ENCODE measurements around the gene SLC35A2. TPM values are rescaled to one million over a fixed set of nuclear protein-coding genes. Genes with fewer than 3 reads are reported as not detected.

SLC35A2 gene
- total RNA-seq, 2 donors from 2014 or later = 29.7 to 39.0 TPM

DNA sequence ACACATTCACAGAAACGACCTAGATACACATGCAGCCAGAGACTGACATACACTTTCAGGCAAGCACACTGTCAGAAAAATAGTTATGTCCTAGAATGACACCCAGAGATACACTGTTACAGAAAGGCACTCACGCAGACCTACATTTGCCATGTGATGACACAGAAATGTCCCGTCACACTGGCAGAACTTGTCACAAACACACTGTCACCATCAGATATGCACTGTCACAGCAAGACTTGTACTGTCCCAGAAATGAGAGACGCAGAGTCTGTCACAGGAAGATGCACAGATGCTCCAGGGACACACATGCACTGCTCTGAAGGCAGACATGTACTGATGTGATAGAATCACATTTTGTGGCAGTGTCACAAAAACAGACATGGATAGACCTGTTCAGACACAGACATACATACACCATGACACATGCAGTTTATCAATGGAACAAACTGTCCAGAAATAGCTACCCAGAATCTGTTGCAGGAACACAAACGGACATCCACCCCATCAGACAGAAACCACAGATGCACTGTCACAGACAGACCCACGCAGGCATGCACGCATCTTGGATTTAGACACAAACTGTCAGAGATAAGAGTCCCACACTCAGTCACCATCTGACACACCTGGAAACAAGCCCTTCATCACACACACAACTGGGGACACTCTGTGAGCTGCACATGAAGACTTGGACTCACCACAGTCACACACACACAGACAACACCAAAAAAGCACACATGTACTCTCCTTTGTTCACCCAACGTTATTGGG, 8.7 kb upstream of the SLC35A2 start:
- WGBS = 50% methylated on average over 8 of the region's 8 CpGs
- DNase-seq (ENCODE audit: low spot score) = no peak
- intact Hi-C loops (cut with DNase I) = loop anchor here (10.0 kb wide), 1 partner anchor 125 kb away; the partner anchor contains the start of gene TFE3
- H3K27ac ChIP-seq = peak overlapping the region; percentile 71 to 84
- no peaks in the 10 kb centered on the region for H3K27me3 ChIP-seq (replicated peaks; ENCODE audit: insufficient read depth)
- TF ChIP-seq, protein P1, sequence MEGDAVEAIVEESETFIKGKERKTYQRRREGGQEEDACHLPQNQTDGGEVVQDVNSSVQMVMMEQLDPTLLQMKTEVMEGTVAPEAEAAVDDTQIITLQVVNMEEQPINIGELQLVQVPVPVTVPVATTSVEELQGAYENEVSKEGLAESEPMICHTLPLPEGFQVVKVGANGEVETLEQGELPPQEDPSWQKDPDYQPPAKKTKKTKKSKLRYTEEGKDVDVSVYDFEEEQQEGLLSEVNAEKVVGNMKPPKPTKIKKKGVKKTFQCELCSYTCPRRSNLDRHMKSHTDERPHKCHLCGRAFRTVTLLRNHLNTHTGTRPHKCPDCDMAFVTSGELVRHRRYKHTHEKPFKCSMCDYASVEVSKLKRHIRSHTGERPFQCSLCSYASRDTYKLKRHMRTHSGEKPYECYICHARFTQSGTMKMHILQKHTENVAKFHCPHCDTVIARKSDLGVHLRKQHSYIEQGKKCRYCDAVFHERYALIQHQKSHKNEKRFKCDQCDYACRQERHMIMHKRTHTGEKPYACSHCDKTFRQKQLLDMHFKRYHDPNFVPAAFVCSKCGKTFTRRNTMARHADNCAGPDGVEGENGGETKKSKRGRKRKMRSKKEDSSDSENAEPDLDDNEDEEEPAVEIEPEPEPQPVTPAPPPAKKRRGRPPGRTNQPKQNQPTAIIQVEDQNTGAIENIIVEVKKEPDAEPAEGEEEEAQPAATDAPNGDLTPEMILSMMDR (IDR thresholded peaks at IDR 0.05) = no peak
- no peak for TF ChIP-seq POLR2AphosphoS5 (IDR thresholded peaks at IDR 0.05)
- TF ChIP-seq POLR2A (IDR thresholded peaks at IDR 0.05) = no peak
- H3K4me3 ChIP-seq = no peak overlapping the region
- no peaks in the 10 kb centered on the region for H3K4me1 ChIP-seq (replicated peaks)
- H3K36me3 ChIP-seq = no peaks in the 10 kb centered on the region
- H3K9me3 ChIP-seq = no peaks in the 10 kb centered on the region

DNA sequence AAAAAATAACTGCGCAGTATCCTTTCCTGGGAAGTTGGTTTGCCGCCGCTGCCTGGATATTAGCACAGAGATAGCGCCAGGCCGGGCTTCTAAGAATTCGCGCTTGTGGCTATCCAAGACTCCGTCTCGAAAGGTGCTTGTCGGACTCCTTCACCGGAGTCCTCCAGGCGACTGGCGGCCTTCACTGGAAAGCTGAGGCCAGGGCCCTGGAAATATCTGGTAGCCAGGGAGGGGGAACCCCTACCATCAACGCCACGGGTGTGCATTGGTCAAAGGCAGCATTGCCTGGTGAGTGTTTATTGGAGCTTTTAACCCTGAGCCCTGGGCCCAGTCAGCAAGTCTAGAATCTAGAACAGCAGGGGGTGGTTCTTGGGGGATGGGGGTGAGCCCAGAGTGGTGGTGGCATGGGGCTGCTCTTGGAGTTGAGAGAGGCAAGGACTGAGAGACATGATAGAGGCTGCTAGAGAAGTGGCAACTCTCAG, 8.0 kb upstream of the SLC35A2 start:
- Histone ChIP-seq H3K27me3 (replicated peaks; ENCODE audit: insufficient read depth) (no peaks in the 10 kb centered on the region), H3K4me3 (peak overlapping the region; percentile 53 to 57), H3K4me1 (replicated peaks) (no peaks in the 10 kb centered on the region), H3K9me3 (no peaks in the 10 kb centered on the region), H3K36me3 (no peaks in the 10 kb centered on the region), H3K27ac (peak overlapping the region; percentile 71 to 84)
- TF ChIP-seq POLR2AphosphoS5 (IDR thresholded peaks at IDR 0.05) (no peak), POLR2A (IDR thresholded peaks at IDR 0.05) (no peak)
- TF ChIP-seq, protein P1 (IDR thresholded peaks at IDR 0.05) = no peak
- 6% methylated on average over 13 of the region's 15 CpGs for WGBS
- no peak for DNase-seq (ENCODE audit: low spot score)
- intact Hi-C loops (cut with DNase I) = loop anchor here (10.0 kb wide), 1 partner anchor 125 kb away; the partner anchor contains the start of gene TFE3

DNA sequence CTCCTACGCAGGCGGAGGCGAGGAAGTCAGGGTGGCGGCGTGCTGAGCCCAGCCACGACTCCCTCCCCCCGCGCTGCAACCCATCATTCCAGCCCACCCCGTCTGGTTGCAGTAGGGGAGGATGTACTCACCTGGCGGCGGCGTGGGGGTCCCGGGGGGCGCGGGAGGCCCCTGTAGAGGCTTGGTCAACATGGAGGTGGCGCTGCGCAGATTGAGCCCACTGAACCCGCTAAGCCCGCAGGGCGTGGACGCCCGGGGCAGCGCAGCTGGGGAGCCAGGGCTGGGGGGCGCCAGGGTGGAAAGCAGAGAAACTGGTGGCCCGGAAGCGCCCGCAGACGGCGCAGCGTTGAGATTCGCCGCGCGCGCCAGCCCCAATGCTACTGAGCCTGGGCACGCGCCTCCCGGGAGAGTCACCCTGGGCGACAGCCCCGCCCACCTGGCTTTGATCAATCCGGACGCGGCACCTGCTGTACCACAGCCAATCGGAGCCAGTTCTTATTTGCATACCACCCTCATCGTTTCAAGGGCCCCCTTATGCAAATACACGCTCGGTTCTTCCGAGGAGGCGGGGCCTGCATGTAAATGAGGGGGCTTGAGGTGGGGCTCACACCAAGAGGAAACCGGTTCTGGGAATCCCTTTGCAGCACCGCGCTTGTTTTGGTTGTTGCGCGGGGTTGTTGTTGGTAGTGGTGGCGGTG, 7.3 kb upstream of the SLC35A2 start, which contains the start of gene PIM2:
Gene PIM2 (minus strand): TSS at position 382 of the 698 bp plus-strand sequence. CDS start 190 bp downstream, at position 192.
- TF ChIP-seq, protein P1 (IDR thresholded peaks at IDR 0.05) = peak in 1 of 4 experiments; percentile 8
- TF ChIP-seq POLR2A (IDR thresholded peaks at IDR 0.05) = peak; percentile 96
- peak; percentile 94 for TF ChIP-seq POLR2AphosphoS5 (IDR thresholded peaks at IDR 0.05)
- DNase-seq (ENCODE audit: low spot score) = peak; percentile 93
- WGBS = 0% methylated on average over 12 of the region's 55 CpGs
- Histone ChIP-seq H3K4me1 (replicated peaks) (no peaks in the 10 kb centered on the region), H3K27me3 (replicated peaks; ENCODE audit: insufficient read depth) (no peaks in the 10 kb centered on the region), H3K36me3 (no peaks in the 10 kb centered on the region), H3K27ac (peak within 1 kb of the TSS; percentile 84), H3K4me3 (peak within 1 kb of the TSS; percentile 53 to 57), H3K9me3 (no peaks in the 10 kb centered on the region)
- intact Hi-C loops (cut with DNase I) = loop anchor here (10.0 kb wide), 1 partner anchor 126 kb away; the partner anchor contains the start of gene TFE3

DNA sequence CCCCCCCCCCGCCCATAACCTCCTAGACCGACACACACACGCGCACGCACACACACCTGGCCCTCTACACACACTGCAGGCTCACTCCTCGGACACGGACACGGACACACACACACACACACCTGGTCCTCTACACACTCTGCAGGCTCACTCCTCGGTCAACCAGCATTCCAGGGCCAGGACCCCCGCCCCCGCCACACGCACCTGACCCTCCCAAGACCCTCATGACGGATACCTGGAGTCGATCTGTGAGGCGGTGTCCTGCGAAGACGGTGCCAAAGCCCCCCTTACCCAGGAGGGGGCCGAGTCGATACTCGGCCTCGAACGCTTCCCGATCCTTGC, 6.8 kb upstream of the SLC35A2 start:
- Histone ChIP-seq H3K4me1 (replicated peaks) (no peaks in the 10 kb centered on the region), H3K9me3 (no peaks in the 10 kb centered on the region), H3K4me3 (peak overlapping the region; percentile 53 to 57), H3K36me3 (no peaks in the 10 kb centered on the region), H3K27me3 (replicated peaks; ENCODE audit: insufficient read depth) (no peaks in the 10 kb centered on the region), H3K27ac (peak overlapping the region; percentile 84)
- no peak for DNase-seq (ENCODE audit: low spot score)
- WGBS = 2% methylated on average over 9 of the region's 23 CpGs
- intact Hi-C loops (cut with DNase I) = loop anchor here (10.0 kb wide), 1 partner anchor 127 kb away; the partner anchor contains the start of gene TFE3
- TF ChIP-seq POLR2AphosphoS5 (IDR thresholded peaks at IDR 0.05) (no peak), POLR2A (IDR thresholded peaks at IDR 0.05) (no peak)
- TF ChIP-seq, protein P1 (IDR thresholded peaks at IDR 0.05) = no peak
